A673 (cell line): Measurements from ENCODE around the gene PTGFRN.

Experiments used
- EZH2 ChIP-seq: fragments of 200-600 bp; sonication (generic); IDR thresholded peaks from 2 replicates; pipeline ENCODE4 v1.6.1; 2017; ENCODE audit warnings: borderline replicate concordance, low read depth, mild to moderate bottlenecking, mixed read lengths, antibody characterized with exemption, low read length; ENCODE audit not compliant: poor library complexity, severe bottlenecking
- TF ChIP-seq, protein P1 (sequence below): fragments of 300-800, 200-600 bp; sonication (generic); conservative IDR thresholded peaks from 2 replicates; pipeline ENCODE4 v1.5.1; 2017; ENCODE audit warnings: low read depth, mild to moderate bottlenecking, antibody characterized with exemption, low read length, moderate library complexity, mixed read lengths

DNA sequence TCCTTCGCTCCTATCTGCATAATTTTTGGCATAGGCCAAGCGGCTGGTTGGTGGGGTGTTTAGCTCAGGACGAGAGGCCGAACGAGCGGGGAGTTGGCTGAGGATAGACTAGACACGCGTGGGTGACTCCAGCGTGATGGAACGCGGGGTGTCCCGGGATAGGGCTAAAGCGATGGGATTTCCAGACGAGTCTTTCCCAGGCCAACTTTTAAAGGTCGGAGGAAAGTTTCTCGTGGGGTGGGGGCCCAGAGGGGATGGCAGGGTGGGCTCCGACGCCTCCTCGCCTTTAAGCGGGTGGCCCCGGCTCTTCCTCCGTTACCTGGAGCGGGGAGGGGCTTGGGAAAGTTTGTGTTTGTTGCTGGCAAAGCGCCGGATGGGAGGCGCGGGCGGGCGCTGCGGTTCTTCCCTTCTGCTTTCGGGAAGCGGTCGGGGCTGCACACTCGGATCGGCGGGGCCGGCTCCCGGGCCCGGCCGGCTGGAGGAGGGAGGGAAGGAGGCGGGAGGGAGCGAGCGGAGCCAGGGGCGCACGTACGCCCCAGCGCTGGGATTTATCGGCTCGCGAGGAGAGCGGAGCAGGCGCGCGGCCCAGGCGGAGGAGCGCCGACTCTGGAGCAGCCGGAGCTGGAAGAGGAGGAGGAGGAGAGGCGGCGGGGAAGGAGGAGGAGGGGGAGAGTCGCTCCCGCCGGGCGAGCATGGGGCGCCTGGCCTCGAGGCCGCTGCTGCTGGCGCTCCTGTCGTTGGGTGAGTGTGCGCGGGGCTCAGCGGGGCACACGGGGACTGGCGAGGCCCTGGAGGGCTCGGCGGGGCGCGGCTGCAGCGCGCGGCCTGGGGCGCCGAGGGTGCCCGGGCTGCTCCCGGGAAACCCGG lies at the start of gene PTGFRN:
- TF ChIP-seq, protein P1, sequence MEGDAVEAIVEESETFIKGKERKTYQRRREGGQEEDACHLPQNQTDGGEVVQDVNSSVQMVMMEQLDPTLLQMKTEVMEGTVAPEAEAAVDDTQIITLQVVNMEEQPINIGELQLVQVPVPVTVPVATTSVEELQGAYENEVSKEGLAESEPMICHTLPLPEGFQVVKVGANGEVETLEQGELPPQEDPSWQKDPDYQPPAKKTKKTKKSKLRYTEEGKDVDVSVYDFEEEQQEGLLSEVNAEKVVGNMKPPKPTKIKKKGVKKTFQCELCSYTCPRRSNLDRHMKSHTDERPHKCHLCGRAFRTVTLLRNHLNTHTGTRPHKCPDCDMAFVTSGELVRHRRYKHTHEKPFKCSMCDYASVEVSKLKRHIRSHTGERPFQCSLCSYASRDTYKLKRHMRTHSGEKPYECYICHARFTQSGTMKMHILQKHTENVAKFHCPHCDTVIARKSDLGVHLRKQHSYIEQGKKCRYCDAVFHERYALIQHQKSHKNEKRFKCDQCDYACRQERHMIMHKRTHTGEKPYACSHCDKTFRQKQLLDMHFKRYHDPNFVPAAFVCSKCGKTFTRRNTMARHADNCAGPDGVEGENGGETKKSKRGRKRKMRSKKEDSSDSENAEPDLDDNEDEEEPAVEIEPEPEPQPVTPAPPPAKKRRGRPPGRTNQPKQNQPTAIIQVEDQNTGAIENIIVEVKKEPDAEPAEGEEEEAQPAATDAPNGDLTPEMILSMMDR: no peak
- no peak for TF ChIP-seq EZH2
